ENCODE results near the gene ZNF316. TPM values are rescaled to one million over a fixed set of nuclear protein-coding genes. Genes with fewer than 3 reads are reported as not detected.

Gene ZNF316
- polyA plus RNA-seq, 3 donors = 0.66 to 41.1 (median 1.2) TPM

DNA sequence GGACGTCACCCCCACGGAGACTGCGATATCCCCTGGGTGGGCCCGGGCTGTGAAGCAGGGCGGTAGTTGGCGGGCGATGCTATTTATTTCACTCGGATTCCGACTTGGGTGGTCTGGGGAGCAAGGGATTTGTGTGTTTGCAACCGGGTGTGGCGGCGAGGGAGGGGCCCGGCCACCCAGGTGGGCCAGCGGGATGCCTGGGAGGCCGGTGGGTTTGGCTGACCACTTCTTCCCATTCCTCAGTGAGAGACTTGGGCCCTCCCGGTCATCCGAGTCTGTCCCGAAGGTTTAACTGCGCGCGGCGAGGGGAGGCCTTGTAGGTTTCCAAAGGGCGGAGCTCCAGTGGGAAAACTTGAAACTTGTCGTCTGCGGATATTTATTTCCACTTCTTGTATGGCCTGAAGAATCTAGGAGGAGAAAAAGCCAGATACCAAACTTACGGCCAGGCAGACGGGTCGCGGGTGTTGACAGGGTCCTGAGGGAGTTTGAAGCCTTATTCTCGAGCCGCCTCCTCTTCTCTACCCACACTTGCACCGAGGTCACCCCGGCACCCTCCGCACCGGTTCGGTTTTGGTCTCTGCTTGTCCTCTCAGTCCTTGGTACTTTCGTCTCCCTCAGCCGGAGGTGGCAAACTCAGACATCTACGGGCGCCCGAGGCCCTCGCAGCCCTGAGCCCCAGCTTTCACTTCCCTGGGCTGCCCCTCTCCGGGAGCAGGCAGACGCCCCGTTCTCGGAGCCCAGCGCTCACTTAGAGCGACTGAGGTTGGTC is 17.9 kb downstream of the ZNF316 start:
- Histone ChIP-seq H3K36me3 (replicated peaks in 1 of 2; ENCODE audit: control insufficient read depth in 1 of 2, insufficient read depth in 2 of 2, low read length in 2 of 2) (peaks cover 35 to 49% of the 10 kb centered on the region in 2 donors), H3K4me3 (replicated peaks in 1 of 3; ENCODE audit: low read depth in 2 of 3, low read length in 3 of 3) (no peak overlapping the region), H4K20me1 (ENCODE audit: insufficient read depth, low read length) (peaks cover 12% of the 10 kb centered on the region), H3K4me2 (replicated peaks; ENCODE audit: extremely low read depth, low read length, poor library complexity, severe bottlenecking) (no peak overlapping the region), H3K4me1 (ENCODE audit: control insufficient read depth in 1 of 2, insufficient read depth in 2 of 2, low read length in 2 of 2) (no peaks in the 10 kb centered on the region), H3K27ac (ENCODE audit: low read depth in 1 of 2, low read length in 2 of 2) (no peak overlapping the region), H2AFZ (ENCODE audit: insufficient read depth, low read depth, low read length, poor library complexity, severe bottlenecking) (no peak overlapping the region), H3K79me2 (ENCODE audit: insufficient read depth, low read length) (no peaks in the 10 kb centered on the region), H3K27me3 (ENCODE audit: control insufficient read depth in 2 of 2, insufficient read depth in 2 of 2, low read length in 2 of 2) (no peaks in the 10 kb centered on the region), H3K9ac (ENCODE audit: insufficient read depth, low read length, poor library complexity, severe bottlenecking) (no peak overlapping the region), H3K9me3 (replicated peaks in 1 of 2; ENCODE audit: control insufficient read depth in 1 of 2, insufficient read depth in 1 of 2, low read length in 2 of 2) (peaks cover 33 to 35% of the 10 kb centered on the region in 2 donors)
- H3K4me3 Mint-ChIP-seq = no peak overlapping the region
- DNase-seq = no peak
- no peak overlapping the region for H3K27ac Mint-ChIP-seq
- peaks cover 33 to 40% of the 10 kb centered on the region in 2 donors for H3K36me3 Mint-ChIP-seq
- intact Hi-C loops (cut with micrococcal nuclease) = no loop called here
- H3K27me3 Mint-ChIP-seq (ENCODE audit: low read depth in 3 of 3) = peaks cover 5 to 13% (median 5%) of the 10 kb centered on the region in 3 donors
- peaks cover 26 to 36% (median 33%) of the 10 kb centered on the region in 7 donors for H3K9me3 Mint-ChIP-seq
- TF ChIP-seq, protein P1, sequence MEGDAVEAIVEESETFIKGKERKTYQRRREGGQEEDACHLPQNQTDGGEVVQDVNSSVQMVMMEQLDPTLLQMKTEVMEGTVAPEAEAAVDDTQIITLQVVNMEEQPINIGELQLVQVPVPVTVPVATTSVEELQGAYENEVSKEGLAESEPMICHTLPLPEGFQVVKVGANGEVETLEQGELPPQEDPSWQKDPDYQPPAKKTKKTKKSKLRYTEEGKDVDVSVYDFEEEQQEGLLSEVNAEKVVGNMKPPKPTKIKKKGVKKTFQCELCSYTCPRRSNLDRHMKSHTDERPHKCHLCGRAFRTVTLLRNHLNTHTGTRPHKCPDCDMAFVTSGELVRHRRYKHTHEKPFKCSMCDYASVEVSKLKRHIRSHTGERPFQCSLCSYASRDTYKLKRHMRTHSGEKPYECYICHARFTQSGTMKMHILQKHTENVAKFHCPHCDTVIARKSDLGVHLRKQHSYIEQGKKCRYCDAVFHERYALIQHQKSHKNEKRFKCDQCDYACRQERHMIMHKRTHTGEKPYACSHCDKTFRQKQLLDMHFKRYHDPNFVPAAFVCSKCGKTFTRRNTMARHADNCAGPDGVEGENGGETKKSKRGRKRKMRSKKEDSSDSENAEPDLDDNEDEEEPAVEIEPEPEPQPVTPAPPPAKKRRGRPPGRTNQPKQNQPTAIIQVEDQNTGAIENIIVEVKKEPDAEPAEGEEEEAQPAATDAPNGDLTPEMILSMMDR (IDR thresholded peaks at IDR 0.05) = no peak
- WGBS (ENCODE audit: insufficient coverage) = 96% methylated on average over 39 of the region's 48 CpGs
- peaks cover 3% of the 10 kb centered on the region for H3K4me1 Mint-ChIP-seq

DNA sequence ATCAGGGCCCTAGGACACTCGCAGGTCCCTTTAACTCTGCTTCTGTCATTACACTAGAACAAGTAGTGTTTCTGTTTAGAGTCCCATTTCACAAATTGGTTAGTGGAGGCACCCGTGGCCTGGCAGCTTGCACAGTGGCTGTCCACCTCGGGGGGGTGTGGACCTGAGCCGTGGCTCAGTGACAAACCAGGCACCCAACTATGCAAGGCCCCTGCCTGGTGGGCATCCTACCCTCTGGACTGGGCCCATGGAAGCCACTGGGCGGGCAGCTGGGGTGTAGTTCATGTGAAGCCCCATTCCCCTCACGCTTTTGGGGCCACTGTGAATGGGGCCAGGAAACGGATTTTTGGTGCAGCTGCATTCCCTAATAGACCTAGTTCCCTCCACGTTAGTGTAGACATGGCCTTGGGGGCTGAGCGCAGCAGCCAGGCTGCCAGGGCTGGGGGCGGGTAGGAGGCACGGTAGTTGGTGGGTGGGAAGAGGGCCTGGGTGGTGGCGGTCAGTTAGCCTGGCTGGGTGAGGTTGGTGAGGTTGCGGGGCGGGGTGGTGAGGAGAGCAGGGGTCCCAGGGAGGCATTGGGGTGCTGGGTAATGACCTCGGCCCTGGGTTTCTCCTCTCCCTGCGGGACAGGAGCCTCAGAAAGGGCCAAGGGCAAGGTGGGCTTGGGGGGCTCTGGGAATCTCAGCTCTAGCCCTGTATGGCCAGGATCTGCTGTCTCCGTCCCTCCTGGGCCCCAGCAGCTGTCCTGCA is 18.7 kb downstream of the ZNF316 start:
- Mint-ChIP-seq H3K27me3 (ENCODE audit: low read depth in 3 of 3) (peaks cover 5 to 20% (median 7%) of the 10 kb centered on the region in 3 donors), H3K4me1 (peaks cover 3% of the 10 kb centered on the region), H3K9me3 (peaks cover 18 to 29% (median 26%) of the 10 kb centered on the region in 7 donors), H3K36me3 (peaks cover 25 to 32% of the 10 kb centered on the region in 2 donors), H3K4me3 (no peak overlapping the region), H3K27ac (no peak overlapping the region)
- Histone ChIP-seq H3K4me1 (ENCODE audit: control insufficient read depth in 1 of 2, insufficient read depth in 2 of 2, low read length in 2 of 2) (no peaks in the 10 kb centered on the region), H3K27ac (ENCODE audit: low read depth in 1 of 2, low read length in 2 of 2) (no peak overlapping the region), H4K20me1 (ENCODE audit: insufficient read depth, low read length) (peaks cover 8% of the 10 kb centered on the region), H3K27me3 (ENCODE audit: control insufficient read depth in 2 of 2, insufficient read depth in 2 of 2, low read length in 2 of 2) (no peaks in the 10 kb centered on the region), H2AFZ (ENCODE audit: insufficient read depth, low read depth, low read length, poor library complexity, severe bottlenecking) (no peak overlapping the region), H3K4me3 (replicated peaks in 1 of 3; ENCODE audit: low read depth in 2 of 3, low read length in 3 of 3) (no peak overlapping the region), H3K4me2 (replicated peaks; ENCODE audit: extremely low read depth, low read length, poor library complexity, severe bottlenecking) (no peak overlapping the region), H3K36me3 (replicated peaks in 1 of 2; ENCODE audit: control insufficient read depth in 1 of 2, insufficient read depth in 2 of 2, low read length in 2 of 2) (peaks cover 27 to 41% of the 10 kb centered on the region in 2 donors), H3K9ac (ENCODE audit: insufficient read depth, low read length, poor library complexity, severe bottlenecking) (no peak overlapping the region), H3K9me3 (replicated peaks in 1 of 2; ENCODE audit: control insufficient read depth in 1 of 2, insufficient read depth in 1 of 2, low read length in 2 of 2) (peaks cover 25 to 27% of the 10 kb centered on the region in 2 donors), H3K79me2 (ENCODE audit: insufficient read depth, low read length) (no peaks in the 10 kb centered on the region)
- DNase-seq = no peak
- intact Hi-C loops (cut with micrococcal nuclease) = no loop called here
- TF ChIP-seq, protein P1 (IDR thresholded peaks at IDR 0.05) = no peak
- 96% methylated on average over 12 of the region's 17 CpGs for WGBS (ENCODE audit: insufficient coverage)

Data from CD14-positive monocyte (primary cell).